ENCODE data around the gene PACRG. TPM values are rescaled to one million over a fixed set of nuclear protein-coding genes. Genes with fewer than 3 reads are reported as not detected.

The PACRG gene
- total RNA-seq, 5 donors from 2014 or later (not counting 1 experiment from before 2014, with no cell fraction given): 0.20 to 3.0 (median 1.2) TPM; not detected in 1

DNA sequence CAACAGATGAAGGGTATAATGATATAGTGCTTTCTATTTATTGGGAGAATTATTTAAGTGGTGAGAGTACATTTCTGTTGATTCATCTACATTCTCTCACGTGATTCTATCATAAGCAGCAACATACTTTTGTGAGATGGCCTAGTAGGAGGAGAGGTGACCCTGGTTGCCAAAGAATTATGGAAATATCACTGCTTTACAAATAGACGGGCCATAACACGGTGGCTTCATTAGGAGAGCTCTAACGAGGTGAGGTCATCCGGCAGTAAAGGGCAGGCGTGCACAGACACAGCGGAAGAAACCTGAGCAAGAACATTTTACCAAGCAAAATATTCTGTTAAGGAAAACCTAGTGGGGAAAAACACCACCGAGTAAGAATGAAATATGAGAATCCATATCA lies 349.4 kb downstream of the PACRG start:
- Histone ChIP-seq H3K36me3 (ENCODE audit: control insufficient read depth in 2 of 2, extremely low read depth in 1 of 2, insufficient read depth in 1 of 2, low read length in 1 of 2) (no peaks in the 10 kb centered on the region), H3K27me3 (replicated peaks in 1 of 2; ENCODE audit: control insufficient read depth in 2 of 2, extremely low read depth in 1 of 2, insufficient read depth in 2 of 2, low read length in 1 of 2) (peaks cover 0 to 3% of the 10 kb centered on the region in 2 experiments), H3K4me3 (ENCODE audit: control insufficient read depth in 1 of 2, extremely low read depth in 1 of 2, low read length in 1 of 2) (no peak overlapping the region), H3K27ac (ENCODE audit: low read length) (no peak overlapping the region), H3K4me1 (ENCODE audit: control insufficient read depth in 1 of 2, extremely low read depth in 1 of 2, insufficient read depth in 2 of 2, low read length in 2 of 2) (no peaks in the 10 kb centered on the region), H3K9me3 (no peaks in the 10 kb centered on the region)
- no peaks in the 10 kb centered on the region for H3K4me1 Mint-ChIP-seq
- no peak for DNase-seq
- no peaks in the 10 kb centered on the region for H3K27me3 Mint-ChIP-seq
- H3K4me3 Mint-ChIP-seq: no peak overlapping the region
- 63% methylated on average over 5 of the region's 8 CpGs for WGBS (ENCODE audit: insufficient coverage)
- POLR2A ChIA-PET: no interaction called here
- no peak overlapping the region for H3K27ac Mint-ChIP-seq
- ATAC-seq (replicated peaks in 1 of 4): no peak
- no peaks in the 10 kb centered on the region for H3K36me3 Mint-ChIP-seq
- H3K9me3 Mint-ChIP-seq: peaks cover 3 to 12% (median 5%) of the 10 kb centered on the region in 3 donors
- CTCF ChIA-PET: no interaction called here

DNA sequence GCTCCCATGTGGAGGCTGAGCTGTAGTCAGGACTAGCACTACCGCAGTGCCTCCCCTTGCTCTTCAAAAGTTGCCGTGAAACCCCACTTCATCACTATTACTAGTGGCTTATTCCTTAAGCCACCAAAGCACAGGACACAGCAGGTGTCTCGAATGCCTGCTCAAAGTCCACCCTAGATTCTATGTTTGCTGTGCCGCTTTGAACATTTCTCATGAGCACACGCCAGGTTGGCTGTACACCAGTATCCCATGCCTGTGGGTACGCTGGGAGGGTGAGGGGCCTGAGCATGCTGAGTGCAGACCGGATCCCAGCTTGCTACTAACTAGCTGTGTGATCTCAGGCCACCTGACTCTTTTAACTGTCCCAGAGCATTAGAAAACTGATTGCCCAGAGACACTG lies 350.9 kb downstream of the PACRG start:
- no peaks in the 10 kb centered on the region for H3K36me3 Mint-ChIP-seq
- WGBS (ENCODE audit: insufficient coverage): 82% methylated on average over 3 of the region's 7 CpGs
- peaks cover 0 to 12% (median 3%) of the 10 kb centered on the region in 3 donors for H3K9me3 Mint-ChIP-seq

GRCh38 chr6:163080228-163080627 lies 352.5 kb downstream of the PACRG start:
- H3K4me1 ChIP-seq (ENCODE audit: control insufficient read depth in 1 of 2, extremely low read depth in 1 of 2, insufficient read depth in 2 of 2, low read length in 2 of 2): no peaks in the 10 kb centered on the region
- Mint-ChIP-seq H3K27ac (no peak overlapping the region), H3K4me1 (no peaks in the 10 kb centered on the region), H3K9me3 (peaks cover 0 to 12% (median 2%) of the 10 kb centered on the region in 3 donors), H3K4me3 (no peak overlapping the region), H3K27me3 (no peaks in the 10 kb centered on the region), H3K36me3 (no peaks in the 10 kb centered on the region)
- WGBS (ENCODE audit: insufficient coverage): 65% methylated on average over 5 of the region's 5 CpGs
- POLR2A ChIA-PET: no interaction called here
- no peak for ATAC-seq (replicated peaks in 1 of 4)
- H3K4me3 ChIP-seq (ENCODE audit: control insufficient read depth in 1 of 2, extremely low read depth in 1 of 2, low read length in 1 of 2): no peak overlapping the region
- CTCF ChIA-PET: no interaction called here
- no peaks in the 10 kb centered on the region for H3K9me3 ChIP-seq
- H3K27me3 ChIP-seq (replicated peaks in 1 of 2; ENCODE audit: control insufficient read depth in 2 of 2, extremely low read depth in 1 of 2, insufficient read depth in 2 of 2, low read length in 1 of 2): peaks cover 0 to 3% of the 10 kb centered on the region in 2 experiments
- no peak overlapping the region for H3K27ac ChIP-seq (ENCODE audit: low read length)
- no peak for DNase-seq
- no peaks in the 10 kb centered on the region for H3K36me3 ChIP-seq (ENCODE audit: control insufficient read depth in 2 of 2, extremely low read depth in 1 of 2, insufficient read depth in 1 of 2, low read length in 1 of 2)

More for the DNA sequence above, 350.9 kb downstream of the PACRG start:
- Mint-ChIP-seq H3K4me1 (no peaks in the 10 kb centered on the region), H3K27ac (no peak overlapping the region), H3K4me3 (no peak overlapping the region), H3K27me3 (no peaks in the 10 kb centered on the region)
- ChIA-PET CTCF (no interaction called here), POLR2A (no interaction called here)
- ATAC-seq (replicated peaks in 1 of 4) (no peak), DNase-seq (no peak)
- H3K36me3 ChIP-seq (ENCODE audit: control insufficient read depth in 2 of 2, extremely low read depth in 1 of 2, insufficient read depth in 1 of 2, low read length in 1 of 2): no peaks in the 10 kb centered on the region
- no peak overlapping the region for H3K4me3 ChIP-seq (ENCODE audit: control insufficient read depth in 1 of 2, extremely low read depth in 1 of 2, low read length in 1 of 2)
- peaks cover 0 to 3% of the 10 kb centered on the region in 2 experiments for H3K27me3 ChIP-seq (replicated peaks in 1 of 2; ENCODE audit: control insufficient read depth in 2 of 2, extremely low read depth in 1 of 2, insufficient read depth in 2 of 2, low read length in 1 of 2)
- H3K9me3 ChIP-seq: no peaks in the 10 kb centered on the region
- H3K27ac ChIP-seq (ENCODE audit: low read length): no peak overlapping the region
- no peaks in the 10 kb centered on the region for H3K4me1 ChIP-seq (ENCODE audit: control insufficient read depth in 1 of 2, extremely low read depth in 1 of 2, insufficient read depth in 2 of 2, low read length in 2 of 2)

DNA sequence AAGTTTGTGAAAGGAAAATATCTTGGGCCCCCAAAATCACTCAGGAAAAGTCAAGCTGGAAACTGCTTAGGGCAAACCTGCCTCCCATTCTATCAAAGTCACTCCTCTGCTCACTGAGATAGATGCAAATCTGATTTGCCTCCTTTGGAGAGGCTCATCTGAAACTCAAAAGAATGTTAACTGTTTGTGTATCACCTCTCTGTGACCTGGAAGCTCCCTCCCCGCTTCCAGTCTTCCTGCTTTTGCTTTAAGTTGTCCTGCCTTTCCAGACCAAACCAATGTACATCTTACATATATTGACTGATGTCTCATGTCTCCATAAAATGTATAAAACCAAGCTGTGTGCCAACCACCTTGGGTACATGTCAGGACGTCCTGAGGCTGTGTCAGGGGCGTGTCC lies 355.4 kb downstream of the PACRG start:
- ChIA-PET CTCF (interaction anchor here in 1 of 2 donors (0.7 kb wide), 1 partner anchor 36 kb away, joined by 3 read pairs; no protein-coding TSS in a partner anchor), POLR2A (interaction anchor here in 1 of 2 donors (0.6 kb wide), 1 partner anchor 968 kb away, joined by 4 read pairs; no protein-coding TSS in a partner anchor)
- Histone ChIP-seq H3K36me3 (ENCODE audit: control insufficient read depth in 2 of 2, extremely low read depth in 1 of 2, insufficient read depth in 1 of 2, low read length in 1 of 2) (no peaks in the 10 kb centered on the region), H3K27ac (ENCODE audit: low read length) (no peak overlapping the region), H3K27me3 (replicated peaks in 1 of 2; ENCODE audit: control insufficient read depth in 2 of 2, extremely low read depth in 1 of 2, insufficient read depth in 2 of 2, low read length in 1 of 2) (peaks cover 0 to 3% of the 10 kb centered on the region in 2 experiments), H3K9me3 (no peaks in the 10 kb centered on the region), H3K4me1 (ENCODE audit: control insufficient read depth in 1 of 2, extremely low read depth in 1 of 2, insufficient read depth in 2 of 2, low read length in 2 of 2) (no peaks in the 10 kb centered on the region), H3K4me3 (ENCODE audit: control insufficient read depth in 1 of 2, extremely low read depth in 1 of 2, low read length in 1 of 2) (no peak overlapping the region)
- WGBS (ENCODE audit: insufficient coverage): 50% methylated on average over 1 of the region's 3 CpGs
- no peak for DNase-seq
- Mint-ChIP-seq H3K36me3 (no peaks in the 10 kb centered on the region), H3K9me3 (peaks cover 0 to 7% (median 2%) of the 10 kb centered on the region in 3 donors), H3K27me3 (no peaks in the 10 kb centered on the region), H3K27ac (no peak overlapping the region), H3K4me1 (no peaks in the 10 kb centered on the region), H3K4me3 (no peak overlapping the region)
- ATAC-seq (replicated peaks in 1 of 4): no peak

DNA sequence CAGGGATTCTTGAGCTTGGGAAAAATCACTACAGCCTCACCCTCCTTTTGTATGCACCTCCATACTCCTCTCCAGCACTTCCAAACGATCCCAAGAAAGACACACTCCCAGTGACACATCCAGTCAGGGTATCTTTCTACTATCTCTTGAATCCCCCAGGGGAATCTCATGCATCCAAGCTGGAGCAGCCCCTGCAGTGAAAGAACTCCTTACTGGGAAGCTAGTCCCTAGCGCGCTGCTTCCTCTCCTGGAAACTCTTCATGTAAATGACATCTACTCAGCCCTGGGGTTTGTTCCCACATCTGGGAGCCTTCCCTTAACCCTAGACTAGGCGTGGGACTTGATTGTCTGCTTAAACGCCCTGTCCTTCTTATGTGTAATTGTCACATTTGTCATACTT lies 357.7 kb downstream of the PACRG start:
- no peaks in the 10 kb centered on the region for H3K9me3 ChIP-seq
- H3K4me3 ChIP-seq (ENCODE audit: control insufficient read depth in 1 of 2, extremely low read depth in 1 of 2, low read length in 1 of 2): no peak overlapping the region
- H3K36me3 Mint-ChIP-seq: no peaks in the 10 kb centered on the region
- CTCF ChIA-PET: no interaction called here
- no peaks in the 10 kb centered on the region for H3K4me1 Mint-ChIP-seq
- peaks cover 0 to 7% (median 0%) of the 10 kb centered on the region in 3 donors for H3K9me3 Mint-ChIP-seq
- WGBS (ENCODE audit: insufficient coverage): 63% methylated on average over 3 of the region's 5 CpGs
- H3K27me3 Mint-ChIP-seq: no peaks in the 10 kb centered on the region
- no peaks in the 10 kb centered on the region for H3K4me1 ChIP-seq (ENCODE audit: control insufficient read depth in 1 of 2, extremely low read depth in 1 of 2, insufficient read depth in 2 of 2, low read length in 2 of 2)
- no peak overlapping the region for H3K27ac ChIP-seq (ENCODE audit: low read length)
- no peaks in the 10 kb centered on the region for H3K36me3 ChIP-seq (ENCODE audit: control insufficient read depth in 2 of 2, extremely low read depth in 1 of 2, insufficient read depth in 1 of 2, low read length in 1 of 2)
- H3K27me3 ChIP-seq (replicated peaks in 1 of 2; ENCODE audit: control insufficient read depth in 2 of 2, extremely low read depth in 1 of 2, insufficient read depth in 2 of 2, low read length in 1 of 2): no peaks in the 10 kb centered on the region
- DNase-seq: no peak
- H3K27ac Mint-ChIP-seq: no peak overlapping the region
- no peak overlapping the region for H3K4me3 Mint-ChIP-seq
- no peak for ATAC-seq (replicated peaks in 1 of 4)
- POLR2A ChIA-PET: interaction anchor here in 1 of 2 donors (0.6 kb wide), 1 partner anchor 528 kb away, joined by 4 read pairs; no protein-coding TSS in a partner anchor

DNA sequence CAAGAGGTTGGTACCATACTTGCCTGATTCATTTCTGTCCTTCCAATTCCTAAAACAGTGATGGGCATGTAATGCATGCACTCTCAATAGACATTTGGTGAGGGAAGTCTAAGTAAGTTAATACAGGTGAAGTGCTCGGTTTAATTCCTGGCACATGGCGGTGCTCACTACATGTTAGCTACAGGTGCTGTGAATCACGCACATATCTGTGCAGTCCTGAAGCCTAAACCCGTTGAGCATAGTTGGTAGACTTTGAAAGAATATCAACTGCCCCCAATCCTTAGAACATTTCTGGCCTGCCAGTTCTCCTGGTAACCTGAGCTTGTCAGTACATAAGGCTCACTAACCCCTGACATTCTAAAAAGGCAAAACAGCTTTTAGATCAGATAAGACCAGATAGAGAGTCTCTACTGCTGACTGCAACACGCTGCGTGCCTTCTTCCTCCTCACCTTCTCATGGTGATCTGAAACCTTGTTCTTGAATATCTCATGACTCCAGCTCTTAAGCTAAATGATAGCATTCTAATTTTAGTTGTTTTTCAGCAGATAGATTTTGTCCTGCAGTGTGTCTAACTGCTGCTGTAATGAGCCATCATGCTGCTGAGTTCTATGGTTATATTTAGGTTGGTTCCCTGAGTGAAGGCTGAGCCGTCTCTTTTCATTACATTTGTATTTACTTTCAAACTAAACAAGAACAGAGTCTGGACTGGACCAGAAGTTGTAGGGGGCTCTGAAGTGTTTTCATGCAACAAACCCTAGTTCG lies 358.3 kb downstream of the PACRG start:
- Histone ChIP-seq H3K27me3 (replicated peaks in 1 of 2; ENCODE audit: control insufficient read depth in 2 of 2, extremely low read depth in 1 of 2, insufficient read depth in 2 of 2, low read length in 1 of 2) (no peaks in the 10 kb centered on the region), H3K9me3 (no peaks in the 10 kb centered on the region), H3K4me3 (ENCODE audit: control insufficient read depth in 1 of 2, extremely low read depth in 1 of 2, low read length in 1 of 2) (no peak overlapping the region), H3K4me1 (ENCODE audit: control insufficient read depth in 1 of 2, extremely low read depth in 1 of 2, insufficient read depth in 2 of 2, low read length in 2 of 2) (no peaks in the 10 kb centered on the region), H3K27ac (ENCODE audit: low read length) (no peak overlapping the region), H3K36me3 (ENCODE audit: control insufficient read depth in 2 of 2, extremely low read depth in 1 of 2, insufficient read depth in 1 of 2, low read length in 1 of 2) (no peaks in the 10 kb centered on the region)
- Mint-ChIP-seq H3K36me3 (no peaks in the 10 kb centered on the region), H3K27me3 (no peaks in the 10 kb centered on the region), H3K9me3 (peaks cover 0 to 7% (median 0%) of the 10 kb centered on the region in 3 donors), H3K4me1 (no peaks in the 10 kb centered on the region), H3K27ac (no peak overlapping the region), H3K4me3 (no peak overlapping the region)
- ATAC-seq (replicated peaks in 1 of 4) (no peak), DNase-seq (no peak)
- WGBS (ENCODE audit: insufficient coverage): 92% methylated on average over 2 of the region's 8 CpGs
- CTCF ChIA-PET: no interaction called here
- POLR2A ChIA-PET: interaction anchor here in 1 of 2 donors (0.6 kb wide), 1 partner anchor 527 kb away, joined by 4 read pairs; no protein-coding TSS in a partner anchor
